Progenitor cell of endocrine pancreas (in vitro differentiated cells): Measurements from ENCODE around the gene STK11IP. TPM values are rescaled to one million over a fixed set of nuclear protein-coding genes. Genes with fewer than 3 reads are reported as not detected.
A peak's percentile ranks its signal among the peaks of the same experiment; 100 is the strongest.
"Not testable (repeated sequence)": the region's sequence is repeated elsewhere in the genome, so short reads cannot be mapped to it uniquely, and the experiment has no call there.

ENCODE experiments used
- DNase-seq: peaks from one replicate; pipeline ENCODE4 v3.0.0; 2021; ENCODE audit warnings: low spot score; ENCODE audit not compliant: unreplicated experiment
- H3K27ac Mint-ChIP-seq: 2 replicates; pipeline ENCODE4 v1.8.0; 2021; ENCODE audit warnings: mild to moderate bottlenecking, moderate library complexity, mixed read lengths
- H3K27me3 Mint-ChIP-seq: 2 replicates; pipeline ENCODE4 v1.8.0; 2021; ENCODE audit warnings: mixed read lengths
- H3K36me3 Mint-ChIP-seq: 2 replicates; pipeline ENCODE4 v1.8.0; 2022; ENCODE audit warnings: mixed read lengths; ENCODE audit not compliant: insufficient read depth
- H3K4me1 Mint-ChIP-seq: 2 replicates; pipeline ENCODE4 v1.8.0; 2021; ENCODE audit warnings: low read depth, mixed read lengths
- H3K4me3 Mint-ChIP-seq: 2 replicates; pipeline ENCODE4 v1.8.0; 2021; ENCODE audit warnings: low read depth, mild to moderate bottlenecking, moderate library complexity, mixed read lengths
- H3K9me3 Mint-ChIP-seq: 2 replicates; pipeline ENCODE4 v1.8.0; 2021; ENCODE audit warnings: low read depth, mixed read lengths
- CTCF ChIP-seq: fragments of 200-600 bp; sonication (generic); IDR thresholded peaks from one replicate; pipeline ENCODE4 v1.5.0; 2021; ENCODE audit warnings: antibody characterized with exemption, mild to moderate bottlenecking; ENCODE audit not compliant: unreplicated experiment
- total RNA-seq: library from RNA; stranded (reverse); gene quantifications from 2 replicates; pipeline ENCODE4 v1.2.1, GENCODE V29; 2021

The STK11IP gene
- total RNA-seq, 1 donor from 2014 or later = 39.7 TPM

DNA sequence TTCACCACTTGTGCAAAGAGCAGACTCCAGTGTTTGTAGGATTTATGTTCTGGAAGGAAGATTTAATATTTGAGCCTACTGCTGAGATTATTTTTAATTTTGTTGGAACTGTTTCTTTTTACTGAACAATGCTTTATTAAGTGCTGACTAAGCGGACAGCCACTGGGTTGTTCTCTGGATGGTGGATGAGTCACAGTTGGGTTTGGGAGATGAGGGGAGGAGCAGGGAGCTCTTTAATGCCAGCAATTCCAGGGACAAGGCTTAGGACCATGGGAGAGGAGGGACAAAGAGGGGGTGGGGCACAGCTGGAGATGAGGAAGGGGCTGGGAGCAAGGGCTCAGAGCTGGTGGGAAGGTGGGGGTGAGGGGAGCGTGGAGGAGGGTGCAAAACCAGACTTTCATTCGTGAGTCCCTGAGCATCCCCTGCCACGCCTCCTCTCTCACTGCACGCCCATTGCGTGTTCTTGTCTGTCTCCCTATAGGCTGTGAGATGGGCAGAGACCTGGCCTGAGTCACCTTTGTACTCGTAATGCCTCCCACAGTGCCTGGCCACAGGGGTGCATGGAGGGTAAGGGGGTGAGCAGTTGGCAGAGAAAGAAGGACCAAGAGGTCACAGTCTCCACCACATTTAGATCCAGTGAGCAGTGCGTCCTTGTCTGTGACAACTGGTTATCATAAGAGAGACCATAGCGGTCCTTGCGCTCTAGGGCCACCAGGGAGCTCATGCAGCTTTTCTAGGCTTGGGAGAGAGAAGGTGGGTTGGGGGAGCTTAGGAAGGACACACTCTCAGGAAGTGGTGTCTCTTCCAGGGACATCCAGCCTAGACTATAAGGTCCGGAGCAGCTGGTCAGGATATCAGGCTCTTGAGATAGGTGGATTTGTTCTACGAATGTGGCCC, 48.2 kb downstream of the STK11IP start:
- H3K4me1 Mint-ChIP-seq = peaks cover 7% of the 10 kb centered on the region
- H3K4me3 Mint-ChIP-seq = no peak overlapping the region
- DNase-seq = no peak
- H3K27me3 Mint-ChIP-seq = peaks cover 28% of the 10 kb centered on the region
- no peaks in the 10 kb centered on the region for H3K36me3 Mint-ChIP-seq
- H3K27ac Mint-ChIP-seq = peak overlapping the region; percentile 36
- no peaks in the 10 kb centered on the region for H3K9me3 Mint-ChIP-seq
- no peak for TF ChIP-seq CTCF

- DNase-seq = no peak
- H3K4me3 Mint-ChIP-seq = no peak overlapping the region
- H3K9me3 Mint-ChIP-seq = peaks cover 6% of the 10 kb centered on the region
- TF ChIP-seq CTCF = no peak
- H3K27me3 Mint-ChIP-seq = peaks cover 28% of the 10 kb centered on the region
- H3K4me1 Mint-ChIP-seq = peaks cover 5% of the 10 kb centered on the region
- H3K27ac Mint-ChIP-seq = no peak overlapping the region
- H3K36me3 Mint-ChIP-seq = no peaks in the 10 kb centered on the region
Measured at GRCh38 chr2:219648176-219648575, 50.5 kb downstream of the STK11IP start.

GRCh38 chr2:219648963-219649362, 51.3 kb downstream of the STK11IP start:
- peaks cover 20% of the 10 kb centered on the region for H3K27me3 Mint-ChIP-seq
- no peak for TF ChIP-seq CTCF
- no peak for DNase-seq

GRCh38 chr2:219650426-219651248, 53.0 kb downstream of the STK11IP start:
- no peak for DNase-seq
- Mint-ChIP-seq H3K9me3 (peaks cover 6% of the 10 kb centered on the region), H3K4me1 (peaks cover under 1% of the 10 kb centered on the region), H3K36me3 (no peaks in the 10 kb centered on the region), H3K27ac (no peak overlapping the region), H3K27me3 (peaks cover 18% of the 10 kb centered on the region), H3K4me3 (no peak overlapping the region)
- no peak for TF ChIP-seq CTCF

More at GRCh38 chr2:219648963-219649362, 51.3 kb downstream of the STK11IP start:
- no peaks in the 10 kb centered on the region for H3K36me3 Mint-ChIP-seq
- no peak overlapping the region for H3K4me3 Mint-ChIP-seq
- no peak overlapping the region for H3K27ac Mint-ChIP-seq
- peaks cover 6% of the 10 kb centered on the region for H3K9me3 Mint-ChIP-seq
- peaks cover 5% of the 10 kb centered on the region for H3K4me1 Mint-ChIP-seq

DNA sequence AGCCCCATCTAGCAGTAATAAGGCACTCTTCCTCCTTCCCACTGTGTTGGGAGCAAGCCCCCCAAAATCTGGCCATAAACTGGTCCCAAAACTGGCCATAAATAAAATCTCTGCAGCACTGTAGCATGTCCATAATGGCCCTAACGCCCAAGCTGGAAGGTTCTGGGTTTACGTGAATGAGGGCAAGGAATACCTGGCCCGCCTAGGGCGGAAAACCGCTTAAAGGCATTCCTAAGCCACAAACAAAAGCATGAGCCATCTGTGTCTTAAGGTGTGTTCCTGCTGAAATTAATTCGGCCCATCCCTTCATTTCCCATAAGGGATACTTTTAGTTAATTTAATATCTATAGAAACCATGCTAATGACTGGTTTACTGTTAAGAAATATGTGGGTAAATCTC, 54.0 kb downstream of the STK11IP start:
- H3K27ac Mint-ChIP-seq, H3K36me3 Mint-ChIP-seq, H3K4me1 Mint-ChIP-seq, DNase-seq, H3K4me3 Mint-ChIP-seq: not testable (repeated sequence)
- H3K27me3 Mint-ChIP-seq = peaks cover 20% of the 10 kb centered on the region
- peaks cover 11% of the 10 kb centered on the region for H3K9me3 Mint-ChIP-seq
